Fibroblast of the conjunctiva (primary cell): ENCODE measurements around the gene SCN9A.
A peak's percentile ranks its signal among the peaks of the same experiment; 100 is the strongest.
"Not testable (repeated sequence)": the region's sequence is repeated elsewhere in the genome, so short reads cannot be mapped to it uniquely, and the experiment has no call there.

ENCODE experiments used
- DNase-seq: peaks from one replicate; pipeline ENCODE4 v3.0.0-alpha.2; 2010; ENCODE audit warnings: low read depth

The SCN9A gene

GRCh38 chr2:166334805-166335204 is 40.9 kb downstream of the SCN9A start:
- DNase-seq: no peak

DNA sequence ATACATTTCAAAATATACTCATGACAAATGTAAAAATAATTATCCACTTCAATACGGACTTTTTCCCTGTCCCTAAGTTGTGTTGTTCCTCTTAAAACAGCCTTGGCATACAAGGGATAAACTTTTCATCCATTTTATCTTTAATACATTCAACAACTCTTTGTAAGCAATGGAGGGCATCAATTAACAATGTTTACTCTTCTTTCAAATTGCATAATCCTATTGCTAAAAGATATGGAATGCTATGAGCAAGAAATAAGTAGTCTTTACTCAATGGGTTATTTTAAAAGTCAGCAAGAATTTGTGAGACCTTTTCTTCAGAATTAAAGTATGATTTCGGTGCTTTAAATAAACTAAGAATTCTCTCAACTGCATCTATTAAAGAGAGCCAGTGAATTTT is 41.9 kb downstream of the SCN9A start:
- DNase-seq: no peak

DNA sequence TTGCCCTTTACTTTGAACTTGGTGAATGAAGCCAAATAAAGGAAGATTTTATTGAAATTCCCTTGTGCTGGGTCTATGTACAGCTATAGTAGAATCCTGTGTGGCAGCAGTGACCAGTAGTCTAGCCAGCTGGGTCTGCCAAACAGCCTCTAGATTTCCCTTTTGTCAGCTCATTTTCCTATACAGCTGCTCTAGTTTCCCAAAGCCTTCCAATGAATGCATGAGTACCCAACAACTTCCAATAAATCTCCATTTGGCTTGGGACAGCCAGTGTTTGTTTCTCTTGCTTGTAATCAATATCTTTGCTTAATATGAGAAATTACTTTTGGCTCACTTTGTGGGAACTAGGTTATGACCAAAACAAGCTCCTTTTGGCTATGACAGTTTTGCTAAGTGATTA is 43.6 kb downstream of the SCN9A start:
- no peak for DNase-seq

GRCh38 chr2:166331468-166331867 is 44.3 kb downstream of the SCN9A start:
- no peak for DNase-seq

- DNase-seq: no peak
Observed at GRCh38 chr2:166329465-166329864, 46.3 kb downstream of the SCN9A start.

- no peak for DNase-seq
Observed at GRCh38 chr2:166328147-166328546, 47.6 kb downstream of the SCN9A start.

GRCh38 chr2:166321076-166321475 is 54.7 kb downstream of the SCN9A start:
- no peak for DNase-seq

- DNase-seq: peak; percentile 78
Observed at GRCh38 chr2:166314022-166314759, 61.6 kb downstream of the SCN9A start.

DNA sequence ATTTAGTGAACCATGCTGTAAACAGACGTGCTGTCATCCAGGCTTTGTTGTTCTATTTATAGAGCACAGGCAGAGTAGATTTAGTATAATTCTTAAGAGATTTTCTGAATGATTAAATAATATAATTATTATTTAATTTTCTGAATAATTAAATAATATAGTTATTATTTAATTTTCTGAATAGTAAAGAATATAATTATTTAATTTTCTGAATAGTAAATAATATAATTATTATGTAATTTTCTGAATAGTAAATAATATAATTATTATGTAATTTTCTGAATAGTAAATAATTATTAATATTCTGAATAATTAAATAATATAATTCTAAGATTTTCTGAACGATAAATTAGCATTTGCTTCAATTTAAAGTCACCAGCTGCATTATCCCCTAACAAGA is 62.9 kb downstream of the SCN9A start:
- DNase-seq: not testable (repeated sequence)

DNA sequence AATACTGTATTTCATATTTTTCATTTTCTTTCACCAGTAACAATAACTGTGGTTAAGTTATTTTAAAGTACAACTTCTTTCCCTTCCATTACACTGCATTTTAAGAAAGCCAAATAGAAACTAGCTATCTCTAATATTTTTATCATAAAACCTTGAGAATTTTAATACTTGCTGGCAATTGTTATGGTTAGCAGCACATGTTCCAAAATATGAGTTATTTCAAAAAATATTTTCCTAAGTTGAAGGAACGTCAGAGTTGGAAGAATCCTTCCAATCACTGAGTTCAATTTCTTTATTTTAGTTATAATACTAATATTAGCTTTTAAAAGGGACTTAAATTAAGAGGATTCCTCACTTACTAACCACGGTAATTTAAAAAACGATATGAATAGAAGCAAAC is 68.4 kb downstream of the SCN9A start:
- no peak for DNase-seq

DNA sequence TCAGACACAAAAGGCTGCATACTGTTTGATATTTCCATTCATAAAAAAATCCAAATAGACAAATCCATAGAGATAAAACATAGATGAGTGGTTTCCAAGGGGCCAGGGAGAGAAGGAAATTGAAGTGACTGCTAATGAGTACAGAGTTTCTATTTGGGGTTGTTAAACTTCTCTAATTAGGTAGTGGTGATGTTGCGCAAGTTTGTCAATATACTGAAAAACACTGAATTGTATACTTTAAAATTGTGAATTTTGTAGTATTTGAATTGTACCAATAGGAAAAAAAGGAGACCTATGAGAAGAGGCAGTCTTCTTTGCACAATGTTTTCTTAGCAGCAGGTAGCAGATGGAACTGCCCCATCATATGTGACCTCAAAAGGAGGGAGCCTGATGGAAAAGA is 71.1 kb downstream of the SCN9A start:
- no peak for DNase-seq

DNA sequence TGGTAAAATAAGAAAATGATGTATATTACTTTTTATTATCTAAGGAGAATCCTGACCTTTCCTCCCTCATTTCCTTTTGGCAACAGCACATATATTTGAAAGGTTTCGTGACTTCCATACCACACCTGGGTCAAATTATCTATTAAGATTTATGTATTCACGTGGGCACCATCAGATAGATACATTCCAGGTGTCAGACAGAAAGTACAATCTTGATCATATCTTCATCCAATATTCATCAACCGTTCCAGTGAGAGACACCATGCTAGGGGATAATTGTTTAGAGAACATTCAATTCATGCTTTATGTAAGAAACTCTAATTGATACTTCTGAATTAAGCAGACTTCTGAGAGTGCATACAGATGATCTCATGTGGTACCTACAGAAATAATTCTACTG is 73.7 kb downstream of the SCN9A start:
- DNase-seq: no peak

DNA sequence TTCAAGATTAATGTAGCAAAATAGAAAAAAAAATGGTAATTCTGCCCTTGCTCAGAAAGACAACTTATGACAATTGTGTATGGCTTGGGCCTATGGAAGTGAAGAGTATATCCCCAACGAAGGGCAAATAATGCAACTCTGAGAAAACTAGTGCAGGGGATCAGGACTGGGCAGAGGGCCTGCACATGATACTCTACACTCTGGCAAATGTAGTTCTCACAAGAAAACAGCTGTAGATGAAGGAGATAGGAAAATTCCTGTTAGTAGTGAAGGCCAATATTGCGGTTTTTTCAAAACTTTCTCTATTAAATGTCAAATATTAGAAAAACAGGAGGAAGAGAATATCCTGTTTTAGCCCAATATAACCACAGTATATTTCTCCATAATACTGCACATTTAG is 77.8 kb downstream of the SCN9A start:
- DNase-seq: no peak

DNA sequence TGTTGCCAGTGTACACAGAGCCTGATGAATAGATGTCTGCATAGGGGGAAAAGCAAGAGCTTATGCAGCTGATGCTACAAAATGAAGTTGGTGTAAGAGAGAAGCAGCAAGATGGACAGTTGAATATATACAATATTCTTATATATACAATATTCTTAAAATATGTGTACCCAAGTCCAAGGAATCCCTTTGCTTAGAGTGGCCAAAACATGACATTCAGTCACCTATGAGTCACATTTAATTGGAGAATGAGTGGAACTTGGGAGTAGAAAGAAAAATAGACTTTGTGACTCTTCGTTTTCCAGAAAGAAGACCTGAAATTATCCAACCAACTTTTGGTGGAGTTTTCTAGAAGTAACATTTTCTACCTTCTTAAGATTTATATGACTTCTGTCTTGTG is 81.8 kb downstream of the SCN9A start:
- no peak for DNase-seq

GRCh38 chr2:166285215-166285614 is 90.5 kb downstream of the SCN9A start:
- DNase-seq: no peak

GRCh38 chr2:166284359-166284758 is 91.4 kb downstream of the SCN9A start:
- DNase-seq: no peak

DNA sequence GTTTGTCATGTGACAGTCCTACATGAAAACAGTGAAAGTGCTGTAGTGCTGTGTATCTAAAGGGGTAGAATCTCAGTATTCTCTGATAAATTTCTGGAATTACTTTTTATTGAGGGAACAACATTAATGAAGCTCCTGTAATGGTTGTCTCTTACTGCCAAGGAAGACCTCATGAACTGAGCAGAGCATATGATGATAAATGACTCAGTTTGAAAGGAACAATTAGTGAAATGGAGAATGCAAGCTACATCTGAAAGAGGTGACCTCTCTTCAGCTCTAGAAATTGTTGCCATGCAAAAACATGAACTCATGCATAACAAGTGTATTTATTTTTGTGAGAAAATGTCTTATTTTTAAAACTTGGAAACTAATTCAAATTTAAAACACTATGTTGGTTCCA is 93.6 kb downstream of the SCN9A start:
- no peak for DNase-seq

- DNase-seq: no peak
Observed at GRCh38 chr2:166278856-166279255, 96.9 kb downstream of the SCN9A start.

DNA sequence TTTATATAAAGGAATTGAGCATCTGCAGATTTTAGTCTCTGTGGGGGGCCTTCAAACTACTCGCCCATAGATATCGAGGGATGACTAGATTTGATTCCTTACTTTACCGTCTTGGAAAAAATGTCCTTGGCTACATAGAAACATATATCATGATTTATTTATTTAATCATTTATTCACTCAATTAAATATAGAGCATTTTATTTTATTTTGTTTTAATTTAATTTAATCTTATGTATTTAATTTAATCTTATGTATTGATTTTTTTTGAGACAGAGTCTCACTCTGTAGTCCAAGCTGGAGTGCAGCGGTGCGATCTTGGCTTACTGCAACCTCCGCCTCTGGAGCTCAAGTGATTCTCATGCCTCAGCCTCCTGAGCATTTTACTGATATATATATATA is 105.4 kb downstream of the SCN9A start:
- no peak for DNase-seq

- DNase-seq: no peak
Observed at GRCh38 chr2:166269322-166269721, 106.4 kb downstream of the SCN9A start.

GRCh38 chr2:166257859-166258258 is 117.9 kb downstream of the SCN9A start:
- DNase-seq: no peak

- DNase-seq: no peak
Observed at GRCh38 chr2:166256896-166257295, 118.8 kb downstream of the SCN9A start.

GRCh38 chr2:166249318-166249717 is 126.4 kb downstream of the SCN9A start:
- DNase-seq: no peak

GRCh38 chr2:166246901-166247300 is 128.8 kb downstream of the SCN9A start:
- no peak for DNase-seq

- DNase-seq: no peak
Observed at GRCh38 chr2:166242309-166242708, 133.4 kb downstream of the SCN9A start.
